AG20443 (cell line): ENCODE measurements around the gene CAPN7.

Experiments
- DNase-seq: peaks from one replicate; pipeline ENCODE4 v3.0.0; 2012; ENCODE audit warnings: low spot score, mixed read lengths

CAPN7 gene

GRCh38 chr3:15246186-15246585 is 40.1 kb downstream of the CAPN7 start:
- DNase-seq: no peak

GRCh38 chr3:15253023-15253697 is 47.1 kb downstream of the CAPN7 start:
- DNase-seq: no peak

GRCh38 chr3:15255215-15255614 is 49.2 kb downstream of the CAPN7 start:
- DNase-seq: no peak

- DNase-seq: no peak
Observed at GRCh38 chr3:15256861-15257341, 50.9 kb downstream of the CAPN7 start.

- DNase-seq: no peak
Observed at GRCh38 chr3:15258720-15259119, 52.7 kb downstream of the CAPN7 start.

GRCh38 chr3:15260531-15260930 is 54.5 kb downstream of the CAPN7 start:
- DNase-seq: no peak

GRCh38 chr3:15261274-15261673 is 55.2 kb downstream of the CAPN7 start:
- DNase-seq: no peak

- DNase-seq: no peak
Observed at GRCh38 chr3:15262021-15262420, 56.0 kb downstream of the CAPN7 start.

GRCh38 chr3:15263120-15263519 is 57.1 kb downstream of the CAPN7 start:
- DNase-seq: no peak

GRCh38 chr3:15263926-15264325 is 57.9 kb downstream of the CAPN7 start:
- DNase-seq: no peak

GRCh38 chr3:15264486-15264885 is 58.4 kb downstream of the CAPN7 start:
- DNase-seq: peak; percentile 30

GRCh38 chr3:15265655-15266509 is 59.8 kb downstream of the CAPN7 start:
- no peak for DNase-seq

- DNase-seq: no peak
Observed at GRCh38 chr3:15266510-15267376, 60.7 kb downstream of the CAPN7 start.

GRCh38 chr3:15267502-15267901 is 61.5 kb downstream of the CAPN7 start:
- DNase-seq: no peak

GRCh38 chr3:15268033-15268631 is 62.1 kb downstream of the CAPN7 start:
- DNase-seq: peak; percentile 88

GRCh38 chr3:15269091-15269989 is 63.3 kb downstream of the CAPN7 start:
- peak; percentile 99 for DNase-seq

GRCh38 chr3:15271030-15271429 is 65.0 kb downstream of the CAPN7 start:
- no peak for DNase-seq

GRCh38 chr3:15271785-15272381 is 65.8 kb downstream of the CAPN7 start:
- DNase-seq: no peak

- DNase-seq: no peak
Observed at GRCh38 chr3:15272426-15273196, 66.6 kb downstream of the CAPN7 start.

GRCh38 chr3:15273227-15273626 is 67.2 kb downstream of the CAPN7 start:
- DNase-seq: no peak
